ENCODE data around the gene KDM5C. TPM values are rescaled to one million over a fixed set of nuclear protein-coding genes. Genes with fewer than 3 reads are reported as not detected.

The KDM5C gene
- total and polyA plus RNA-seq, 2 of the 8 experiments (the other 6 are each of a cell fraction or from before 2014, with no cell fraction given): 42.4 to 82.2 TPM

DNA sequence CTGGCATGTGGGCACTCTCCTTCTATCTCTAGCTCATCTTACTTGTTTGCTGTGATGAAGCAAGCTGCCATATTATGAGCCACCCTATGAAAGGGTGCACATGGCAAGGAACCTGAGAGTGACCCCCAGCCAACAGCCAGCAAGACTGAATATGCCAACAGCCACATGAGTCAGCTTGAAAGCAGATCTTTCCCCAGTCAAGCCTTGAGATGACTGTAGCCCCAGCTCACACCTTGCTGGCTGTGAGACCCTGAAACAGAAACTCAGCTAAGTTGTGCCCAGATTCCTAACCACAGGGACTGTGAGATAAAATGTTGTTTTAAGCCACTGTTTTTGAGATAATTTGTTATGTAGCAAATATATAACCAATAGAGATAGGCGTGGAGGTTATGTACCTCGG, 36.2 kb downstream of the KDM5C start (continued):
- TF ChIP-seq, protein P1, sequence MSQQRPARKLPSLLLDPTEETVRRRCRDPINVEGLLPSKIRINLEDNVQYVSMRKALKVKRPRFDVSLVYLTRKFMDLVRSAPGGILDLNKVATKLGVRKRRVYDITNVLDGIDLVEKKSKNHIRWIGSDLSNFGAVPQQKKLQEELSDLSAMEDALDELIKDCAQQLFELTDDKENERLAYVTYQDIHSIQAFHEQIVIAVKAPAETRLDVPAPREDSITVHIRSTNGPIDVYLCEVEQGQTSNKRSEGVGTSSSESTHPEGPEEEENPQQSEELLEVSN (IDR thresholded peaks at IDR 0.05): no peak
- TF ChIP-seq CHD2 (IDR thresholded peaks at IDR 0.05; ENCODE audit: low read length): no peak
- TF ChIP-seq JUND (IDR thresholded peaks at IDR 0.05; ENCODE audit: low read length): no peak
- no peak for TF ChIP-seq RBBP5 (IDR thresholded peaks at IDR 0.05; ENCODE audit: borderline replicate concordance, low read depth, low read length)
- TF ChIP-seq BACH1 (IDR thresholded peaks at IDR 0.05; ENCODE audit: low read length): no peak

All from H1 (cell line).